Vagina (tissue), 2 donors: Measurements from ENCODE around the gene DBF4B. TPM values are rescaled to one million over a fixed set of nuclear protein-coding genes. Genes with fewer than 3 reads are reported as not detected.

ENCODE experiments used
- DNase-seq, 2 donors: peaks; one replicate each; pipeline ENCODE4 v3.0.0-alpha.2; 2017; ENCODE audit errors: extremely low spot score in 2 of 2
- H3K27ac ChIP-seq: fragments of 200-600 bp; sonication (generic); one replicate; pipeline ENCODE4 v1.5.1; 2019
- H3K27me3 ChIP-seq: fragments of 200-600 bp; sonication (generic); one replicate; pipeline ENCODE4 v1.5.1; 2019
- H3K36me3 ChIP-seq, 2 donors: fragments of 200-600 bp; sonication (generic); one replicate each; pipeline ENCODE4 v1.5.1; 2017 to 2019
- H3K4me1 ChIP-seq: fragments of 200-600 bp; sonication (generic); one replicate; pipeline ENCODE4 v1.5.1; 2019
- H3K4me3 ChIP-seq, 2 donors: fragments of 200-600 bp; sonication (generic); 1 replicate in 1 of 2; 2 replicates in 1 of 2; pipeline ENCODE4 v1.5.1; 2016 to 2019
- H3K9me3 ChIP-seq: fragments of 200-600 bp; sonication (generic); one replicate; pipeline ENCODE4 v1.5.1; 2019
- POLR2A ChIP-seq, 2 donors: fragments of 450-650 bp; IDR thresholded peaks; one replicate each; pipeline ENCODE4 v1.6.1; 2017; ENCODE audit warnings: antibody characterized with exemption in 2 of 2, mild to moderate bottlenecking in 2 of 2, moderate library complexity in 2 of 2
- POLR2AphosphoS5 ChIP-seq, 2 donors: sonication (generic); formaldehyde crosslinking; IDR thresholded peaks; one replicate each; pipeline ENCODE4 v1.9.0; 2017; ENCODE audit warnings: antibody characterized with exemption in 2 of 2, mild to moderate bottlenecking in 2 of 2, low read depth in 1 of 2; ENCODE audit not compliant: insufficient read depth in 1 of 2
- intact Hi-C: fragments of 100-400 bp; cut with DNase I; formaldehyde crosslinking; loops from one replicate; pipeline ENCODE4 v1.15.1; 2023
- total RNA-seq: library from RNA; depleted of rRNA; stranded (reverse); fragments of >200 nt; gene quantifications from one replicate; pipeline ENCODE4 v1.2.3, GENCODE V29; 2016
- TF ChIP-seq, protein P1 (sequence below), 3 experiments: fragments of 450-650 bp in 2 of 3; fragments of 200-600 bp in 1 of 3; sonication (generic) in 1 of 3; IDR thresholded peaks; one replicate each; pipeline ENCODE4 v1.5.1; 2017 to 2019; ENCODE audit warnings: antibody characterized with exemption in 3 of 3, mild to moderate bottlenecking in 2 of 3, moderate library complexity in 2 of 3

DBF4B gene
- total RNA-seq, 1 donor from 2014 or later = 4.7 TPM

DNA sequence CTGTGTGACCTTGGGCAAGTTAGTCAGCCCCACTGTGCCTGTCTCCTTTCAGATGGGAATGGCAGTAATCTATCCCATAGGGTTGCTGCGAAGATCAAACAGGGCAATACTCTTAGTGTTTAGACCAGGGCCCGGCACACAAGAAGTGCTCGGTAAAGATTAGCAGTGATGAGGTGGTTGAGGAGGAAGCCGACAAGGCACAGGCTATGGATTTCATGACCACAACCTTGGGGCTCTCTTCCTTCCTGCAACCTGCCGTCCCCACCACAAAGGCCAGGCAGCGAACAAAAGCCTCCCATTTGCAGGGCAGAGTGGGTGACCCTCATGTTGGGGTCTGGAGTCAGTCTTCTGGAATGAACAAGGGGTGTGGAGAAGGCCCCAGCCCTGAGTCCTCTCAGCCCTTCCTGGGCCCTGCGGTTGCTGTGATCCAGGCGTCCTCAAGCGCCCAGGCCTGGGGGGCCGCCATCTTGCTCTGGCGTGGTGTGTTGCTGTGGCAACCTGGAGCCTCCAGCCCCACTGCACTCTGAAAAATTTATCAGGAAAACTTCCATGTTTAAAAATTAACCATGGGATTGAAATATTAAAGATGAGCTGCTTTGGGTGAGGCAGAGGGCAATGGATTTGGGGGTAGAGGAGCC is 60.2 kb downstream of the DBF4B start:
- no peak overlapping the region for H3K27ac ChIP-seq
- no peaks in the 10 kb centered on the region for H3K27me3 ChIP-seq
- H3K36me3 ChIP-seq = no peaks in the 10 kb centered on the region
- H3K4me1 ChIP-seq = no peaks in the 10 kb centered on the region
- no peak for DNase-seq
- TF ChIP-seq POLR2AphosphoS5 (IDR thresholded peaks at IDR 0.05; ENCODE audit: insufficient read depth in 1 of 2, low read depth in 1 of 2) (no peak), POLR2A (IDR thresholded peaks at IDR 0.05) (no peak)
- TF ChIP-seq, protein P1, sequence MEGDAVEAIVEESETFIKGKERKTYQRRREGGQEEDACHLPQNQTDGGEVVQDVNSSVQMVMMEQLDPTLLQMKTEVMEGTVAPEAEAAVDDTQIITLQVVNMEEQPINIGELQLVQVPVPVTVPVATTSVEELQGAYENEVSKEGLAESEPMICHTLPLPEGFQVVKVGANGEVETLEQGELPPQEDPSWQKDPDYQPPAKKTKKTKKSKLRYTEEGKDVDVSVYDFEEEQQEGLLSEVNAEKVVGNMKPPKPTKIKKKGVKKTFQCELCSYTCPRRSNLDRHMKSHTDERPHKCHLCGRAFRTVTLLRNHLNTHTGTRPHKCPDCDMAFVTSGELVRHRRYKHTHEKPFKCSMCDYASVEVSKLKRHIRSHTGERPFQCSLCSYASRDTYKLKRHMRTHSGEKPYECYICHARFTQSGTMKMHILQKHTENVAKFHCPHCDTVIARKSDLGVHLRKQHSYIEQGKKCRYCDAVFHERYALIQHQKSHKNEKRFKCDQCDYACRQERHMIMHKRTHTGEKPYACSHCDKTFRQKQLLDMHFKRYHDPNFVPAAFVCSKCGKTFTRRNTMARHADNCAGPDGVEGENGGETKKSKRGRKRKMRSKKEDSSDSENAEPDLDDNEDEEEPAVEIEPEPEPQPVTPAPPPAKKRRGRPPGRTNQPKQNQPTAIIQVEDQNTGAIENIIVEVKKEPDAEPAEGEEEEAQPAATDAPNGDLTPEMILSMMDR (IDR thresholded peaks at IDR 0.05) = no peak
- no peaks in the 10 kb centered on the region for H3K9me3 ChIP-seq
- intact Hi-C loops = no loop called here
- no peak overlapping the region for H3K4me3 ChIP-seq

GRCh38 chr17:44769230-44769629 is 60.8 kb downstream of the DBF4B start:
- no peaks in the 10 kb centered on the region for H3K9me3 ChIP-seq

GRCh38 chr17:44769647-44770084 is 61.2 kb downstream of the DBF4B start:
- Histone ChIP-seq H3K4me1 (no peaks in the 10 kb centered on the region), H3K36me3 (no peaks in the 10 kb centered on the region), H3K27me3 (no peaks in the 10 kb centered on the region), H3K9me3 (no peaks in the 10 kb centered on the region), H3K27ac (no peak overlapping the region), H3K4me3 (no peak overlapping the region)
- intact Hi-C loops = no loop called here
- no peak for DNase-seq
- TF ChIP-seq POLR2AphosphoS5 (IDR thresholded peaks at IDR 0.05; ENCODE audit: insufficient read depth in 1 of 2, low read depth in 1 of 2) (no peak), POLR2A (IDR thresholded peaks at IDR 0.05) (no peak)
- TF ChIP-seq, protein P1 (IDR thresholded peaks at IDR 0.05) = no peak

More at GRCh38 chr17:44769230-44769629, 60.8 kb downstream of the DBF4B start:
- no peaks in the 10 kb centered on the region for H3K27me3 ChIP-seq
- no peak for DNase-seq
- no peaks in the 10 kb centered on the region for H3K36me3 ChIP-seq
- no peak overlapping the region for H3K27ac ChIP-seq
- TF ChIP-seq POLR2A (IDR thresholded peaks at IDR 0.05) (no peak), POLR2AphosphoS5 (IDR thresholded peaks at IDR 0.05; ENCODE audit: insufficient read depth in 1 of 2, low read depth in 1 of 2) (no peak)
- TF ChIP-seq, protein P1 (IDR thresholded peaks at IDR 0.05) = no peak
- intact Hi-C loops = no loop called here
- H3K4me3 ChIP-seq = no peak overlapping the region
- H3K4me1 ChIP-seq = no peaks in the 10 kb centered on the region

GRCh38 chr17:44770166-44770925 is 61.9 kb downstream of the DBF4B start:
- DNase-seq = no peak
- Histone ChIP-seq H3K9me3 (no peaks in the 10 kb centered on the region), H3K27ac (no peak overlapping the region), H3K27me3 (no peaks in the 10 kb centered on the region), H3K36me3 (no peaks in the 10 kb centered on the region), H3K4me3 (no peak overlapping the region), H3K4me1 (peaks cover 4% of the 10 kb centered on the region)
- intact Hi-C loops = no loop called here
- TF ChIP-seq, protein P1 (IDR thresholded peaks at IDR 0.05) = no peak
- no peak for TF ChIP-seq POLR2AphosphoS5 (IDR thresholded peaks at IDR 0.05; ENCODE audit: insufficient read depth in 1 of 2, low read depth in 1 of 2)
- no peak for TF ChIP-seq POLR2A (IDR thresholded peaks at IDR 0.05)
